HG03571 (cell line): ENCODE data around the gene MRPS27.

Experiments used
- ATAC-seq: cut with Tn5 transposase; IDR thresholded peaks from one replicate; pipeline ENCODE4 v1.9.1; 2021; ENCODE audit not compliant: unreplicated experiment

MRPS27 gene

DNA sequence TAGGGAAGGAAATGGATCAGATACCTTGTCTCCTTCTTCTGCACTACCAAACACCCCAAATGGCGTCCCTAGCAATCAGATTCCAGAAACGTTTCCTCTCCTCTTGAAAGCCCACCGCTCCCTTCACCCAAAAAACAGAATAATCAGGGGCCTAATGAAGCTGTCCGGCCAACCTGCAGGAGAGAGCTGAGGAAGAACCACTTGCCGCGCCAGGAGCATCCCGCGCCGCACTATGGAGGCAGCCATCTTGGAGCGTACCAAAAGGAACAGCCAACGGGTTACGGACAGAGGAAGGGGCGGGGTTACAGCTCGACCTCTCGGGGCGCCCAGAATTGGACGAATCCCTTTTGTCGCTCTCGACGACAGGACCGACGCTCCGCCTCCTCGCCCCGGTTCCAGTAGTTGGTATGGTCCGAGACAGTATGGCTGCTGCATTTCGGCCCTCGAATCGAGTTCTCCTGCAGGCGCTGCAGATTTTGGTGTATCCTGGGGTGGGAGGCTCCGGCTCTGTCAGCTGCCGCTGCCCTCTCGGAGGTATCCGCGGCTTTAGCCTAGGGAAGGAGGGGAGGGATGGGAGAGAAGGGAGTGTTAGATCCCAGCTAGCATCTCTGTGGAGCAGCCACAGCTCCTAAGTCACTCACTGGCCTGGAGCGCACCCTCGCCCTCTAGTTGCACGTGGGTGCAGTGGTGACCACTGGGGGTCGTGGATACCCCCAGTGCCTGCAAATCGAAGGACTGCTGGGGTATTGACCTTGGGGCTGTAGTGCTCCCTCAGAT is at the start of gene MRPS27, which contains the start of gene PTCD2:
Gene MRPS27, minus strand, starts transcription at position 265 of the 777 bp plus-strand sequence. Its CDS starts 19 bp downstream, at position 246.
Gene PTCD2, plus strand, starts transcription at position 398 of the 777 bp plus-strand sequence. Its CDS starts 10 bp downstream, at position 408.
- peak; percentile 99 for ATAC-seq

- no peak for ATAC-seq
Measured at GRCh38 chr5:72369711-72370110, 49.7 kb upstream of the MRPS27 start.

DNA sequence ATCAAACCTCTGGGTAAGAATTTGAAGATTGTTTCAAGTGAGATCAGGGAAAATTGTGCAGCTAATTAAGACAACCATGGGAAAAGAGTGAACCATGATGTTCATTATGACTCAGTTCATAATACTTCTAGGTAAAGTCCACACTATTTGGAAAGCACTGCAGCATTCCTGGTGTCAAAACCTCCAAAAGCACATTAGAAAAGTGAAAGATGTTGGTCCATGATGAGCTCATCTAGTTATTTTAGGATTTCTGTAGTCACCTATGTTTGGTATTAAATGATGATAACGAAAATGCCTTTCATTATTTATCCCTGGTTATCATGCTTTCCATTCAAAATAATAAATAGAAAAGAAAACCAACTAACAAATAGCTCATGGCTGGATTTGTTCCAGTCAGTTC is 49.3 kb upstream of the MRPS27 start:
- ATAC-seq, result no peak

DNA sequence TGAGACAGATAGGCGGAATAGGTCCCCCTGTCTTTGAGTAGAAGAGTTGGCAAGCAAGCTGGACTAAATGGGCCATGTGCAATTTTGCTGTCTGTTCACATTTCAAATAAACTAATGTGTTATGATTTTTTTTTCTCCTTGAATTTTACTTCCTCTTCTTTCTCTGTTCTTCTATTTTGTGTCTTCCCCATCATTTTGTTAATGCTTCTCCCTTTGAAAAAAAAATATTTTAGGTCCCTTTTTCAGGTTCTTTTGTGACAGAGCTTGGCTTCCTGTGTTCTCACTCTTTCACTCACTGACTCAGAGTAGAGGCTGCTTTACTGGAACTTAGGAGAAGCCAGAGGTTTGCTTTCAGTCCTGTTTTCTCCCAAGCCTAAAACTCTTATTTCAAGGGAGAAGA is 48.2 kb upstream of the MRPS27 start:
- ATAC-seq, result no peak

- ATAC-seq, result peak; percentile 74
Measured at GRCh38 chr5:72366324-72366976, 46.4 kb upstream of the MRPS27 start.

GRCh38 chr5:72364951-72365350 is 44.9 kb upstream of the MRPS27 start:
- no peak for ATAC-seq

DNA sequence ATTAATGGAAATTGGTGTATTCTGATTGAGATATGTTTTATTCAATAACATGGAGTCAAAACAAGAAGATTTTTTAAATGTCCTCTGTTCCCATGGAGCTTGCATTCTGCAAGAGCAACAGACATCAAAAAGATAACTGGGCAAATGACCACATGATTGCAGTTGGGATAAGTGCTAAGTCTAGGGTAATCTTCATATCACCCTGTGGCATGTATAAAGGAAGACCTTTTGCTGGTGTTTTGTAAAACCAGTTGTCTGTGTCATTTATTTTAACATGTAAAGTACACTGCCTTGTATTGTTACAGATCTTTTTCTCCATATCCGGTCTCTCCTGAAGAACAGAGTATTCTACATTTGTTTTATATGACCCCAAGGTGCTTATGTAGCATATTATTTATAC is 44.1 kb upstream of the MRPS27 start:
- ATAC-seq, result no peak

DNA sequence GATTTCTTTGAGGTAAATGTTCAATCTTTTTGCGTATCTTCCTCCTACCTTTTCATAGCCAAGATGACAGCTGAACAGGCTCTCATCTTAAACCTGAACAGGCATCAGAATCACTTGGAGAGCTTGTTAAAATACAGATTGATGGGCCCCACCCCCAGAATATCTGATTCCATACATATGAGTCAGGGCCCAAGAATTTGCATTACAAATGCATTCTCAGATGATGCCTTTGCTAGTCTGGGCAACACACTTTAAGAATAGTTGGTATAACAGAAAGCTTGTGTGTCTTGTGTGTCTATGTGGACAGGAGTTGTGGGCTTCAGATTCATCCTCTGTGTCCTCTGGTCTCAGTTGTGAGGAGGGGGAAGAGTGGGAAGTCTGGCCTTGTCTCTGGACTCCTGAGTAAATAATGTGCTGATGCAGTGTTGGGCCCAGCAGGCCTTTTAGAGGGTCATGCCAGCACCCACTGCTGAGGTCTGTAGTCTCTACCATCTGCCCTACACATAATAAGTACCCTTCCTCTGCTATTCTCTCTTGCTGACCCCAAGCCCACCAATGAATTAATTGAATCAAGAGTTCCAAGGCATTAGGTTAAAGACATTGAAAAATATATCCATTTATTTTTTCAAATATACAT is 43.2 kb upstream of the MRPS27 start:
- no peak for ATAC-seq

DNA sequence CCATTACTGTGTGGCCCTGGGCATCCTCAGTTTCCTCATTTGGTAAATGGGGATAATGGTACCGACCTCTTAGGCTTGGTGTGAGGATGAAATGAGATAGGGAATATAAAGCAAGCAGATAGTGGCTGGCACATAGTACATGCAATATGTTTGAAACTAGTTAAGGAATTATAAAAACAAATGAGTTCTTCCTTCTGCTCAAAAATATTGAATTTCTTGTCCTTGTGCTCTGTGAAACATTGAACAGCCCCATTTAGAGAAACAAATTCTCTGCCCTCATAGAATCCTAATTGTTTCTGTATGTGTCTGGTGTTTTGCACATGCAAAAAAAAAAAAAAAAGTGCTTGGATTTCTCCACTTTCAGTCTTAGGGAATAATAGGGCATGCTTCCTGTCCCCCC is 39.8 kb upstream of the MRPS27 start:
- ATAC-seq, result no peak

- ATAC-seq, result no peak
Measured at GRCh38 chr5:72358925-72359324, 38.9 kb upstream of the MRPS27 start.

DNA sequence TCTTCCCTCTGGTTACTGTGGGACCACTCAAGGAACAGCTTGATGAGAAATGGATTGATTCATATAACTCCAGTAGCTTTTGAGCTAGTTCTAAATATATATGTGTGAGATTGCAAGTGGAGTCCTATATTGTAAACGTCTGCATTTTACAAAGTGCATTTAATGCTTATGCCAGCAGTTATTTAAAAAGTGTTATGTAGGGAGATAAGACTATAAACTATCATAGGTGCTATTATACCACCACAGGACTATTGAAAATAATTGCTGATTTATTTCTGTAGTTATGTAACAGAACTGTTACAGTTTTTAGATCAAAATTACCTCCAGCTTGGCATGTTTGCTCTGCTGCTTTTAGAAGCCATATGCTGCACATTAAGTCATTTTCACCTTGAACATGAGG is 36.3 kb upstream of the MRPS27 start:
- no peak for ATAC-seq

DNA sequence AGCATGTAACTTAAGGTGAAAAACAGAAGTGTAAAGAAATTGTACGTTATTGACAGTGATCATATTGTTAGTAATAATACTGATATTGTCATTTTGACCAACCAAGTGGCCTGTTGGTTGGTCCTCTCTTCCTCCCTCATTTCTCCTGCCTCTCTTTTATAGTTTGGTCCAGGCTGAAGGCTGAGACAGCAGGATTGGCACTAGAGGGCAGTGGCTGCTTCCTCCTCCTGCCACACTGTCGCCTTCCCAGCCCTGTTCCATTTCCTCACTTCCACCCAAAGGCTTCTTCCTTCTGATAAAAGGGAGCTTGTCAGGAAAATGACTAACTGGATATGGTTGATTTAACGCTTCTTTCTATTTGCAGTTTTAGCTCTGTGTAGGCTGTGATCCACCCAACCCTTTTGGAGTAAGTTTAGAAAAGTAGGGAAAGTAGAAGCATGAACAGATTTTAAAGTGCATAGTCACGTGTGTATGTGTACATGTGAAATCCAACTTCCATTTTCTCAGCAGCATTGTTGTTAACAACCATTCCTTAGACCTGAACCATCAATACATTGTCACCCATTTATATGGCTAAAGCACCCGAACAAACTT is 35.8 kb upstream of the MRPS27 start:
- no peak for ATAC-seq

GRCh38 chr5:72353046-72353445 is 33.0 kb upstream of the MRPS27 start:
- no peak for ATAC-seq

DNA sequence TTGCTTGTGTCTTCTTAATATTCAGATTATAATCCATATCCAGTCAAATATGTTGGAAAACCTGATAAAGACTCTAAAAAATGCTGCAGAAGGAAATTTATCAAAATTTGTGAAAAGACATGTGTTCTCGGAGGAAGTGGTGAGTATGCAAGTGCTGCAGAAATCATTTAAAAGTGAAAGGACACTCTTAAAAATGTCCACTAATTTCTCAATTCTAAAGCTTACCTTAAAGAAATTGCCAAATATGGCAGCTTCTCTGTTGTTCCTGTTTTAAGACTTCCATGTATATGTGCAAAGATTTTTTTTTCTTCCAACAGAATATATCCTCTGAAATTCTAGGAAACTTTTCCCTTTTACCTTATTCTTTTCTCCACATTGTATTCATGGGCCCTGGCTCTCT is 32.6 kb upstream of the MRPS27 start:
- ATAC-seq, result no peak

DNA sequence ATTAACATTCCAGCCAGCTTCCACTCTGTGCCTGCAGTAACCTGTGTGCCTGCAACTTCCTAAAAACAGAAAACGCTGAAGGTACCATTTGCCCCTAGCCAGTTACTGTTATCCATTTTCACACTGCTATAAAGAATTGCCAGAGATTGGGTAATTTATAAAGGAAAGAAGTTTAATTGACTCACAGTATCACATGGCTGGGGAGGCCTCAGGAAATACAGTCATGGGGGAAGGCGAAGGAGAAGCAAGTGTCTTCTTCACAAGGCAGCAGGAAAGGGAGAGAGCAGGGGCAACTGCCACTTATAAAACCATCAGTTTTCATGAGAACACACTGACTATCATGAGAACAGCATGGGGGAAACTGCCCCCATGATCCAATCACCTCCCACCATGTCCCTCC is 31.3 kb upstream of the MRPS27 start:
- no peak for ATAC-seq

- ATAC-seq, result no peak
Measured at GRCh38 chr5:72347801-72348308, 27.8 kb upstream of the MRPS27 start.

DNA sequence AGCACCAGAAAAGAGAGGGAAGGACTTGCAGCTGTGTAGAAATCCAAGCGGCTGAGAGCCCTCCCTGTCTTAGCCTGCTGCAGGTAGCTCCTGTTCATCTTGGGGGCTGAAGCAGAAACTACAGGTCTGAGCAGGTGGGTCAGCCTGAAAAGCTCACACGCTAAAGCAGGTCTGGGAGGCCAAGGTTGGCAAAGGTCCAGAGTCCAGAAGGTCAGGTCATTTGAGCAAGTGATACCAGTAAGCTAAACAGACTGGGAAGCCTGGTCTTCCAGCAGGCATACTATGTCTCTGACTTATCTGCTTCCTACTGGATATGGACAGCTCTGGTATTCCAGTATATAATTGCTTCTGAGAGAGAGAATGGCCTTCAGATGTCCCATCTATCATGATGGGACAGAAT is 26.4 kb upstream of the MRPS27 start:
- no peak for ATAC-seq

- ATAC-seq, result no peak
Measured at GRCh38 chr5:72338689-72339209, 18.7 kb upstream of the MRPS27 start.

- no peak for ATAC-seq
Measured at GRCh38 chr5:72337159-72337558, 17.1 kb upstream of the MRPS27 start.

- ATAC-seq, result no peak
Measured at GRCh38 chr5:72330712-72331111, 10.7 kb upstream of the MRPS27 start.

- ATAC-seq, result no peak
Measured at GRCh38 chr5:72328172-72328571, 8.1 kb upstream of the MRPS27 start.
